Stimulated activated CD4-positive, alpha-beta T cell treated with anti-CD3 and anti-CD28 coated beads, Interleukin-4, amount 100 ng/mL, for 4 hours (primary cell): ENCODE results near the gene TBC1D3B.
"Not testable (repeated sequence)": the region's sequence is repeated elsewhere in the genome, so short reads cannot be mapped to it uniquely, and the experiment has no call there.

ENCODE experiments used
- DNase-seq, 2 experiments: peaks; one replicate each; pipeline ENCODE4 v3.0.0-alpha.2; 2020

The TBC1D3B gene

GRCh38 chr17:36176536-36176935 is at the start of gene TBC1D3B:
Gene TBC1D3B (minus strand): TSS chr17:36176636. CDS start chr17:36175050, 1,586 bp downstream.
- DNase-seq: not testable (repeated sequence)

GRCh38 chr17:36222967-36223366 is 46.5 kb upstream of the TBC1D3B start:
- DNase-seq: not testable (repeated sequence)

- not testable (repeated sequence) for DNase-seq
Observed at GRCh38 chr17:36221581-36222100, 45.2 kb upstream of the TBC1D3B start.

GRCh38 chr17:36220737-36221580 is 44.5 kb upstream of the TBC1D3B start:
- not testable (repeated sequence) for DNase-seq

GRCh38 chr17:36219556-36219955 is 43.1 kb upstream of the TBC1D3B start:
- not testable (repeated sequence) for DNase-seq

- not testable (repeated sequence) for DNase-seq
Observed at GRCh38 chr17:36215406-36216308, 39.2 kb upstream of the TBC1D3B start.

- no peak for DNase-seq
Observed at GRCh38 chr17:36214918-36215317, 38.5 kb upstream of the TBC1D3B start.

GRCh38 chr17:36213695-36214094 is 37.3 kb upstream of the TBC1D3B start:
- DNase-seq: no peak

GRCh38 chr17:36212966-36213365 is 36.5 kb upstream of the TBC1D3B start:
- DNase-seq: no peak

- DNase-seq: no peak
Observed at GRCh38 chr17:36212272-36212605, 35.8 kb upstream of the TBC1D3B start.

- DNase-seq: not testable (repeated sequence)
Observed at GRCh38 chr17:36211484-36212271, 35.2 kb upstream of the TBC1D3B start.

- not testable (repeated sequence) for DNase-seq
Observed at GRCh38 chr17:36210439-36211211, 34.2 kb upstream of the TBC1D3B start, which contains the start of gene CCL4L2. Gene CCL4L2 (plus strand): TSS chr17:36211063.

GRCh38 chr17:36209575-36209974 is 33.1 kb upstream of the TBC1D3B start:
- no peak for DNase-seq

- not testable (repeated sequence) for DNase-seq
Observed at GRCh38 chr17:36207383-36207782, 30.9 kb upstream of the TBC1D3B start.

- DNase-seq: not testable (repeated sequence)
Observed at GRCh38 chr17:36206486-36206821, 30.0 kb upstream of the TBC1D3B start.

GRCh38 chr17:36205637-36206485 is 29.4 kb upstream of the TBC1D3B start:
- no peak for DNase-seq

GRCh38 chr17:36204724-36205500 is 28.5 kb upstream of the TBC1D3B start:
- DNase-seq: no peak

- DNase-seq: no peak
Observed at GRCh38 chr17:36203335-36203734, 26.9 kb upstream of the TBC1D3B start.

- not testable (repeated sequence) for DNase-seq
Observed at GRCh38 chr17:36201506-36201905, 25.1 kb upstream of the TBC1D3B start.

- DNase-seq: not testable (repeated sequence)
Observed at GRCh38 chr17:36201102-36201501, 24.7 kb upstream of the TBC1D3B start.
